ENCODE results near the gene SORD.
"Not testable (repeated sequence)": the region's sequence is repeated elsewhere in the genome, so short reads cannot be mapped to it uniquely, and the experiment has no call there.

Gene SORD

GRCh38 chr15:45004590-45005175, 18.3 kb upstream of the SORD start:
- POLR2A ChIA-PET (ENCODE audit: low non-redundant PET); CTCF ChIA-PET; DNase-seq (ENCODE audit: low spot score); H3K27ac ChIP-seq: not testable (repeated sequence)

GRCh38 chr15:45009046-45009445, 13.9 kb upstream of the SORD start:
- DNase-seq (ENCODE audit: low spot score): no peak
- no peak for TF ChIP-seq CTCF (conservative IDR thresholded peaks at IDR 0.05; ENCODE audit: low read depth)
- POLR2A ChIA-PET (ENCODE audit: low non-redundant PET): no interaction called here
- H3K27ac ChIP-seq: no peak overlapping the region
- CTCF ChIA-PET: no interaction called here

- POLR2A ChIA-PET (ENCODE audit: low non-redundant PET); DNase-seq (ENCODE audit: low spot score); CTCF ChIA-PET; H3K27ac ChIP-seq: not testable (repeated sequence)
Measured at GRCh38 chr15:45015114-45015513, 7.9 kb upstream of the SORD start.

GRCh38 chr15:45020222-45020900, 2.6 kb upstream of the SORD start:
- H3K27ac ChIP-seq; POLR2A ChIA-PET (ENCODE audit: low non-redundant PET); DNase-seq (ENCODE audit: low spot score): not testable (repeated sequence)
- CTCF ChIA-PET: interaction anchor here (0.6 kb wide), 1 partner anchor 11 kb away, joined by 3 read pairs; no protein-coding TSS in a partner anchor

- CTCF ChIA-PET; DNase-seq (ENCODE audit: low spot score); POLR2A ChIA-PET (ENCODE audit: low non-redundant PET): not testable (repeated sequence)
Measured at GRCh38 chr15:45020901-45021259, 2.1 kb upstream of the SORD start.

GRCh38 chr15:45021348-45021747, 1.6 kb upstream of the SORD start:
- CTCF ChIA-PET: interaction anchor here (0.6 kb wide), 1 partner anchor 14 kb away, joined by 4 read pairs; no protein-coding TSS in a partner anchor
- no peak overlapping the region for H3K27ac ChIP-seq
- POLR2A ChIA-PET (ENCODE audit: low non-redundant PET): no interaction called here
- TF ChIP-seq CTCF (conservative IDR thresholded peaks at IDR 0.05; ENCODE audit: low read depth): no peak
- DNase-seq (ENCODE audit: low spot score): peak; percentile 13

More at GRCh38 chr15:45020901-45021259, 2.1 kb upstream of the SORD start:
- H3K27ac ChIP-seq: not testable (repeated sequence)

- H3K27ac ChIP-seq: peak overlapping the region; percentile 67
- peak; percentile 18 for DNase-seq (ENCODE audit: low spot score)
- POLR2A ChIA-PET (ENCODE audit: low non-redundant PET): no interaction called here
- CTCF ChIA-PET: interaction anchor here (0.6 to 1.2 kb wide), 3 partner anchors 55 to 618 kb away, joined by 3 to 4 read pairs (median 4); no protein-coding TSS in a partner anchor
- TF ChIP-seq CTCF (conservative IDR thresholded peaks at IDR 0.05; ENCODE audit: low read depth): no peak
Measured at GRCh38 chr15:45023659-45024225, 747 bp downstream of the SORD start.

GRCh38 chr15:45024649-45025048, 1.7 kb downstream of the SORD start:
- DNase-seq (ENCODE audit: low spot score); POLR2A ChIA-PET (ENCODE audit: low non-redundant PET); CTCF ChIA-PET; H3K27ac ChIP-seq: not testable (repeated sequence)

- H3K27ac ChIP-seq; DNase-seq (ENCODE audit: low spot score); CTCF ChIA-PET; POLR2A ChIA-PET (ENCODE audit: low non-redundant PET): not testable (repeated sequence)
Measured at GRCh38 chr15:45025627-45026026, 2.6 kb downstream of the SORD start.
